ENCODE data around the gene CAMKV. TPM values are rescaled to one million over a fixed set of nuclear protein-coding genes. Genes with fewer than 3 reads are reported as not detected.

The CAMKV gene
- under 1 TPM in 1 of 2 donors, not detected in 1; 0.34 TPM for total RNA-seq

GRCh38 chr3:49869525-49870126 lies at the start of gene CAMKV:
Gene CAMKV (minus strand): TSS chr3:49869906. CDS start chr3:49862388, 7,518 bp downstream.

GRCh38 chr3:49903451-49904424 lies 34.0 kb upstream of the CAMKV start, which contains the start of gene MST1R:
Gene MST1R (minus strand): TSS chr3:49903873. CDS start chr3:49903609, 264 bp downstream.

GRCh38 chr3:49856181-49857005 lies 13.3 kb downstream of the CAMKV start, which contains the start of gene TRAIP:
Gene TRAIP (minus strand): TSS chr3:49856564. CDS start chr3:49856453, 111 bp downstream.

GRCh38 chr3:49813497-49814174 lies 56.1 kb downstream of the CAMKV start, which contains the start of gene UBA7:
Gene UBA7 (minus strand): TSS chr3:49813953. CDS start chr3:49813787, 166 bp downstream.

Small RNA genes within 50 kb of the gene (small RNA-seq; reads per million reads assigned to genes)
- 0 reads per million in 2 donors for gene RN7SL217P

Other genes starting within 250 kb of the CAMKV start
- gene APEH, start 195.6 kb downstream of the CAMKV start, total RNA-seq, result 100 to 1,000 TPM; 131 to 161 TPM
- 1 to 10 TPM; 2.0 to 6.9 TPM for gene MST1, start 180.4 kb downstream of the CAMKV start, total RNA-seq
- 10 to 100 TPM; 29.6 to 30.0 TPM for gene RNF123, start 180.3 kb downstream of the CAMKV start, total RNA-seq
- under 1 TPM; 0.33 to 0.69 TPM for gene AMIGO3, start 150.2 kb downstream of the CAMKV start, total RNA-seq
- 10 to 100 TPM; 20.3 to 31.6 TPM for gene GMPPB, start 146.0 kb downstream of the CAMKV start, total RNA-seq
- 10 to 100 TPM; 67.3 to 74.3 TPM for gene IP6K1, start 83.4 kb downstream of the CAMKV start, total RNA-seq
- under 1 TPM in 1 of 2 donors, not detected in 1; under 0.01 TPM for gene CDHR4, start 70.0 kb downstream of the CAMKV start, total RNA-seq
- gene INKA1, start 66.6 kb downstream of the CAMKV start, total RNA-seq, result 10 to 100 TPM in 1 of 2 donors, 1 to 10 TPM in 1; 5.9 to 13.7 TPM
- gene UBA7, start 56.0 kb downstream of the CAMKV start, total RNA-seq, result 100 to 1,000 TPM; 112 to 122 TPM
- gene TRAIP, start 13.3 kb downstream of the CAMKV start, total RNA-seq, result 10 to 100 TPM in 1 of 2 donors, 1 to 10 TPM in 1; 5.5 to 11.3 TPM
- 1 to 10 TPM in 1 of 2 donors, under 1 TPM in 1; 0.33 to 3.4 TPM for gene MST1R, start 34.0 kb upstream of the CAMKV start, total RNA-seq
- gene MON1A, start 59.9 kb upstream of the CAMKV start, total RNA-seq, result 10 to 100 TPM; 13.8 to 17.0 TPM
- 10 to 100 TPM; 33.7 to 45.3 TPM for gene RBM6, start 70.2 kb upstream of the CAMKV start, total RNA-seq
- gene RBM5, start 219.0 kb upstream of the CAMKV start, total RNA-seq, result 100 to 1,000 TPM; 125 to 126 TPM

Data from melanocyte of skin (primary cell).